HG02870 (cell line): ENCODE measurements around the gene ZBTB38.

ENCODE experiments used
- ATAC-seq: cut with Tn5 transposase; IDR thresholded peaks from one replicate; pipeline ENCODE4 v1.9.1; 2021; ENCODE audit warnings: mild to moderate bottlenecking, moderate library complexity; ENCODE audit not compliant: unreplicated experiment

Gene ZBTB38

DNA sequence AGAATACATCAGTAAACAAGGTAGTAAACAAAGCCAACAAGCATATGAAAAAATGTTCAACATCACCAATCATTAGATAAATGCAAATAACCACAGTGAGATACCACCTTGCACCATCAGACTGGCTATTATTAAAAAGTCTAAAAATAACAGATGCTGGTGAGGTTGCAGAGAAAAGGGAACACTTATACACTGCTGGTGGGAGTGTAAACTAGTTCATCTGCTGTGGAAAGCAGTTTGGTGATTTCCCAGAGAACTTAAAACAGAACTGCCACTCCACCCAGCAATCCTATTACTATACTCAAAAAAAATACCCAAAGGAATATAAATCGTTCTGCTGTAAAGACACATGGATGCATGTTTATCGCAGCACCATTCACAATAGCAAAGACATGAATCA is 30.3 kb upstream of the ZBTB38 start:
- ATAC-seq: no peak

DNA sequence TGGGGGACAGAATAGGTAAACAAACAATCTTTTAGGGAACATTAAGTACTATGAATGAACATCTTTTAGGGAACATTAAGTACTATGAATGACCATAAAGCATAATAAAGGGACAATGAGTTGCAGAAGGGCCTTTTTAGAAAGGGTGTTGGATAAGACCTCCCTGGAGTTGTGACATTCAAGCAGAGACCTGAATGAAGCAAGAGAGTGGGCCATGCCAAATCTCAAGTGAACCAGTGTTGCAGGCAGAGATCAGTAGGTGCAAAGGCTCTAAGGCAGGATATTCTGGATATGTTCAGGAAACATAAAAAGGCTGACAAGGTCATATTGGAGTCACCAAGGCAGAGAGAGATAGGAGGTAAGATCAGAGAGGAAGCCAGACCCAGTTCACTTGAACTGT is 29.4 kb upstream of the ZBTB38 start:
- no peak for ATAC-seq

DNA sequence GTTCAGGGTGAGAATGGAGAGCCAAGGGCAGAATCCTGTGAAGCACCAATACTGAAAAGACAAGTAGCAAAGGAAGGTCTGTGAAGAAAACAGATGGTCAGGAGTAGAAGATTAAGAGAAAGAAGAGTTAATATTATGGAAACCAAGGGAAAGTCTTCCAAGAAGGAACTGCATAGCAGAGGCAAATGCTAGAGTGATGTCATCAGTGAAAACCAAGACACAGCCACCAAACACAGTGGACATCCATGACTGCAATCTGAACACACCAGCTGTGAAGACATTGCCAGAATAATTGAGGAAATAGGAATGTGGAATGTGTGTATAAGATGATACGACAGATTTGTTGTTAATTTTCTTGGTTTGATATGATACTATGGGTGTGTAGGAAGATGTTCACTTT is 26.8 kb upstream of the ZBTB38 start:
- ATAC-seq: no peak

DNA sequence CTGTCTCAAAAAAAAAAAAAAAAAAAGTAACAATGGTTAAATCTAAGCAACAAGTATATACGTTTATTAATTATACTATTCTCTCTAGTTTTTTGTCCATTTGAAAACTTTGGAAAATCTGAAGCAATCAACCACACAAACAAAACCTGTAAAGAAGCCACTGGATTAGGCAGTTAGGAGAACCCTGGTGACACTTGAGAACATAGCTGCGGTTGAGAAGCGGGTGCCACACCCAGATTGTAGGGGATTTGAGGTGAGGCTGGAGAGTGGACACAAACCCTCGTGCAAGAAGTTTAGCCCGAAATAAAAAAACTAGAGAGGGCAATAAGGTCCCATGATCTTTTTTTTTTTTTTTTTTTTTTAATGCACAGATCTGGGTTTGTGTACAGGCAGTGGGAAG is 25.9 kb upstream of the ZBTB38 start:
- no peak for ATAC-seq

DNA sequence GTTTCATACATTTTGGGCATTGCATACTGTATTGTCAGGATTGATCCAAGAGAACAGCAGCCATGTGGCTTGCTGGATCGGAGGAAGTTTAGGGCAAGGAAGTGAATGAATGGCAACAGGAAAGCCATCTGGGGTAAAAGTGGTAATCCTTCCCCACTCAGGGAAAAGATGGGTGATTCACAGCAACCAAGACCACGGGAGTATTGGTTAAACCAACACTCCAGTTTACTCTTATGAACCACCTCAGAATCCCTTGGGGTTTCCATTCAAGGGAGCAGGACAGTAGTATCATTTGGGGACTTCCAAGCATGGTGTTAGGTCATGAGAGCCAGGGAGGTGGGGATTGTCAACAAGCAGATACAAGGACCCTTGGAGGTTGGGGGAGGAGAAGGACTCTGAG is 25.2 kb upstream of the ZBTB38 start:
- ATAC-seq: no peak

DNA sequence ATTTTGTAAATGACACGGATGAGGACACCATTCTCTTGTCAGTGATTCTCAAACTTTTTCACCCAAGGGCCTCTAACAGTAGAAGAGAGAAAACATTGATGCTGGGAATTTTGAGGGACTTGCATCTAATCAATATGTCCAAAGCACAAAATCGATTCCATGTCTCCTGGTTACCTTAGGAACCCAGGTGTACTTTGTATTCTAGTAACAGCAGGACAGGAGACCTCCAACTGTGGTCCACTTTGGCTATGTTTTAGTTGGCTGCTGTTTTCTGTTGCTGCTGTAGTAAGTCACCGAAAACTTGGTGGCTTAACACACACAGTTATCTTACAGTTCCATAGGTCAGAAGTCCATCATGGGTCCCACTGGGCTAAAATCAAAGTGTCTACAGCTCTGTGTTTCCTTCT is 24.4 kb upstream of the ZBTB38 start:
- no peak for ATAC-seq

DNA sequence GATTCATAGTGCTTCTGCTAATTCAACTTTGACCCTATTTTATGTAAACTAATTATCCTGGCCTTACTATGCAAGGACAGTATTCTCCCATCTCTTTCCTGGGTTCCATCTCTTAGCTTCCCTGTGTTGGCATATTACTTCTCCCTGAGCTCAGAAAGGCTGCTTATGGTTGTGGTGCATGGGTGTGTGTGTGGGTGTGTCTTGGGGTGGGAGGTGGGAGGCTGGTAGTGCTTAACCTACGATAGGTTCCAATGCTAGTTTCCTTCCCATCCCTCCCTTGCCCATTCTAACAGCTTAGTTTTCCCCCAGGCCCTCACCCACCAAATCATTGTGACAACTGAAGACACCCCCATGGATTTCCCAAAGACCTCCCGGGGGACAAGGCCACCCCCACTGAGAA is 22.8 kb upstream of the ZBTB38 start:
- ATAC-seq: no peak

DNA sequence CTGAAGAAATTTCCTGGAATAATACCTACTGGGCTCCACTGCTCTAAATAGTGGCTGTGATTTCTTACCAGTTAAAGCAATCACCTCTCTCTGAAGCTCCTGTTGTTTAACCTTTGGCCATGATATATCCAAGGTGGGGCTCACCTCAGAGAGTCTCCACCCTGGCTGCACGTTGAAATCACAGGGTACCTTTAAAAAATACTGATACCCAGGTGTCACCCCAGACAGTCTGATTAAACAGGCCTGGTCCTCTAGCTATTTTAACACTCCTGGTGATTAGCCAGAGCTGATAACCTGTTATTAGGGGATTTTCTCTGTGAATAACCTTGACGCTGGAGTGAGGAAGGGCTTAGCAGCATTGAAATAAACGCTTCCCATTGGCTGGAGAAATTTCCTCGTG is 22.3 kb upstream of the ZBTB38 start:
- no peak for ATAC-seq

DNA sequence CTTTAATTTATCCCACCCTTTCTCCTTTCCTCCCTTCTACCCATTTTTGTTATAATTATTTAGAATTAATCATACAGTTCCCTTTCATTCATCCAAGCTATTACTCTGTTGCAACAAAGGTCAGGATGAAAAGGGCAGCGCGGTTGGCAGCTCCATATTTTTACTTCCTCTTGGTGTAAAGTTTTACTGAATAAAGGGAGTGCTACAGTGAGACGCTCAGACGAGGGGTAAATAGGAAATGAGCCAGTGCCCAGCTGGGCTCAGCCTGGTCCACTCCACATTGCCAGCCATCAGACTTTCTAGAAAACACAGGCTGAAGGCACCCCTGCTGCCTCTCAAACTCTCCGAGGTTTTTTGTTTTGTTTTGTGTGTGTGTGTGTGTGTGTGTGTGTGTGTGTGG is 21.9 kb upstream of the ZBTB38 start:
- ATAC-seq: no peak

DNA sequence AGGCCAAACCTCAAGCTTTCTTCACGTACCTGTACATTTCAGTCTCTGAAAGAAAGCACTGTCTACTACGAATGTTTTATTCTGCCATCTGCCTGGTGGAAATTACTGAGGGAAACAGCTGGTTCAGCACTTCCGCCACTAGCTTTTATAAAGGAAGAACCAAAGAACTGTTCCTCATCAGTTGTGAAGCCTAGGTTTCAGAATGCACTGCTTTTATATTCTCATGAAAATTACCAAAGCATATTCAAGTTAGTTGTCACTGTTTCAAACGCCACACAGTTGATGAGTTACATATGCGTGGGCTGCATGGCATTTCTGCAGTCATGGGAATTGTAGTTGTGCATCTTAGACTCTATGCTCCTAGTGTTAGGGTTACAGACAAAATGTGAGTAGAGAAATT is 21.5 kb upstream of the ZBTB38 start:
- no peak for ATAC-seq

DNA sequence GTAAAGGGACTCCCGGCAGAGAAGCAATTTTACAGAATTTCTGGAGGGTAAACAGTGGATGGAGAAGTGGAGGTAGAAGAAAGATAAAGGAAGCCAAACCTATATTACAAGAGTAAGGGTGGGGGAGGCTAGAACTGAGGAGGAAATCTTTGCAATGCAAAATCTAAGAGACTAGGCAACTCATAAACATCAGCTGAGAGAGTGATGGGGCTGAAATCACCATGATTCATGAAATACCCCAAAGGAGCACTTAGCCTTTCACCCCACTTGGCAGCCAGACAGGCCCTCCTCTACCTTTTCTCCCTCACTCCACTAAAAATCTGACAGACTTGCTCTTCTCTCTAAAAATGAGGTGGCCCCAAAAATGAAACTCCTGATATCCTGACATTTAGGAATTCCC is 19.5 kb upstream of the ZBTB38 start:
- ATAC-seq: no peak

DNA sequence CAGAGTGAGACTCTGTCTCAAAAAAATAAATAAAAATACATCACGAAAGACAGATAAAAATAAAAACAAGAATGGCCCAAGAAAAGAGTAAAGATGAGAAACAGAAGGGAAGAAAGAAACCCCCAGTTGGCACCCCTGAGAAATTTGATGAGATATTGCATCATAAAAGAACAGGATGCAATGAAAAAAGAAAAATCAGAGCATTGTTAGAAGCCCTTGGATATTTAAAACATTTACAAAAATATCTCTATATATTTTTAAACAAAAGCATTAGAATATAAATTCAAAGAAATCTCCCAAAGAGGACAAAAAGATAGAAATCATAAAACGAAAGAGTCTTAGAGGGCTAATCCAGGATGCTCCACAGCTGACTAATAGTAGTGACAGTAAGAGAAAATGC is 18.6 kb upstream of the ZBTB38 start:
- no peak for ATAC-seq

DNA sequence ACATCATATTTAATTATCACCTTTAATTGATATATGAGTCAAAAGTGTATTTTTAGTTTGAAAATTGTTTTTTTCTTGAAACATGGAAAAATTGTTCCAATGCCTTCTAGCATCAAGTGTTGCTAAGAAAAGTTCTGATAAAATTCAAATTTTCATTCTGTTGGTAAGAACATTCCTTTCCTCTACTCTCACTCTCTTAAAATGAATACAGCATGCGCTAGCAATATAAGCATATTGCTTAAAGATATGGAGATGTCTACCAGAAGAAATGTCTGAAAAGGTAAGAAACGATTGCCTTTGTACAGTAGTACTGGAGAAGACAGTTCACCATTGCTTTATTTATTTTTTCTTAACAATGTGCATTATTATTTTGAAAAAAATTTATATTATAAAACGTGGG is 17.6 kb upstream of the ZBTB38 start:
- no peak for ATAC-seq

DNA sequence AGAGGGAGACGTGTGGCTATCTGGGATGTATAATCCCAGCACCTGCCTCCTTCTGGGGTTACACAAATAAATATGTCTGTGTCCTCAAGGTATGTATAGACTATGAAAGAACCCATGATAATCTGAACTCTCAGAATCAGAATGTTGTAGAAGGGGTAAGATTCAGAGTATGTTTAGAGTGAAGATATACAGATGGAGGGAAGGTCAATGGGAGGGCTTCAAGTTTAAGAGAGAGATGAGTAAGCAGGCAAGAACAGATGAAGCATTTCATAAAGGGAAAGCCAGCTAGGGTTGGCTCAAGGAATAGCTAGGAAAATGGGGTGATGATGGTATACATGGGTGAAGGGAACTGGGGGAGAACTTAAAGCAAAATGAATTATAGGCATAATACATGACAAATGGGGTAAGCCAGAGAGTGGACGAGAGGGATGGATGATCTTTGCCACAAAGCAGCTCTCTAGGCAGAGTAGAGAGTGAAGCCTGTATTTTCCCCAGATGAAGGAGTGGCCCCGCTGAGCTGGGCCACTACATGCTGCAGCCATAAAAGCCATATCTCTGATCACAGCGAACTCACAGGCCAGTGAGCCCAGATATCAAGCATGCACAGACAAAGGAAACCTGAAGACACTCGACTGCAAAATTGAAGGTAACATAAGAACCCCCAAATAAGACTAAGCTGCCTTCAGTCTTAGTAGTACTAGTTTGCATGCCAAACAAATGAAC is 15.9 kb upstream of the ZBTB38 start:
- no peak for ATAC-seq

DNA sequence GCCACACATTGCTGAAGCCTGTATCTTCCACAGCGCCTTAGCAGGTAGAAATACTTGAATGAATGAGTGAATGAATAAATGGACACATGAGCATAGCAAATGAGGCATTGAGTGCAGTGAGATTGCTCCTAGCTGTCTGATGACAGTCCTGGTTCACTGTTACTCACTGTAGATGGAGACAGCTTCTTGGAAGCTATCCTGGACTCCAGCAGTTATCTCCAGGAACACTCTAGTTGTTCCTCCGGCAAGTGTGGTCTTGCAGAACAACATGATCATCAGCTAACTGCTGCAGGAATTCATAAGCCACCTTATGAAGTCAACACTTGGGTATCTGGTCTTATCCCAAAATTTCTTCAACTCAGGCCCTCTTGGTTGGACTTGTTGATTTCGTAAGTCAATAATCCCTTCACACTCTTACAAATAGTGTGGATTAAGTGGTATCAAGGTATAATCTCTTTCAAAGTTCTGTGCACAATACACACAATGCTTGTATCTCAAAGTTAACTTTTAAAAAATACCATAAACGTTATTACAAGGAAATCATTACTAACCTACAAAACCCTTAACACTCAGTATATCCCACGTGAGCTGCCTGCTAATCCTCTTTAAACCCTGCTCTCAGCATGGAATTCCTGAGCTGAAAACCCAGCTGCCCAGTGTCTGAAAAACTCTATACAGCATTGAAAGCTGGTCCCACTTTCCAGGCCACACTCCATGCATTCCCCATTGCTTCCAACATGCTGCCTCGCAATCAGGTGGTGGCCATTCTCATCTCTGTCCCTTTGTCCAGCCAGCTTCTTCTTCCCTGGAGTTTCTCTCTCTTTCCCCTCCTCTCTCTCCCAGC is 14.4 kb upstream of the ZBTB38 start:
- no peak for ATAC-seq

DNA sequence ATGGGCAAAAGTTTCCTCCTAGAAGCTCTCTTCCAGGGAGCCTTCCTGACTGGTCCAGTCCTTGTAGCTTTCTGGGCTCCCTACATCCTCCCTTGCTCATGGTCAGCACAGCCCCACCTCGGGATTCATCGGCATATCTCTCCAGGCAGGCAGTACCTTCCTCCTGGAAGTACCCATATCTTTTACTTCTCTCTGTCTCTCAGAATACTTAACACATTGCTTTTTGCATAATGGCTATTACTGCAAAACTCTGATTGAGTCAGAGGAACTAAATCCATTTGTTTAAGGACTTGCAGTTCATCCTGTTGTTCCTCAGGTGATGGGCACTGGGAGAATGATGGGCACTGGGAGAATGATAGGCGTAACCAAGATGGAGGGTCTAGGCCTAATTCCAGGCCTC is 13.8 kb upstream of the ZBTB38 start:
- ATAC-seq: no peak

DNA sequence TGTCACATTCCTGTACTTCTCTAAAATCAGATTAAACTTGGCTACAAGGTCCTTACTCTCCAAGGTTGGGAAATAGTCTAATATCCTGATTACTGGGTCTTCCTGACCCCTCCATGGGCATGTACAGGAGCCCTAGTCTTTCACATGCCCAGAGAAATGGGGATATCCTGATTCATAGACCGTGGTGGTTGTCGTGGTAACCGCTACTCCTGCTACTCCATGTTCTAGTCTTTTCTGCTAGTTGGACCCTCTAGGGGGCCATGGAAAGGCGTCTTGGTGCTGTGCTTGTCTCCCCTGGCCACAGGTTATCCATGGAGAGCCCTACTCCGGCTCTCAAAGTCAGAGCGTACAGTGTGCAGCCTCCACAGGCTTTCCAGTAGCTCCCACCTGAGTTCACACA is 13.1 kb upstream of the ZBTB38 start:
- no peak for ATAC-seq

DNA sequence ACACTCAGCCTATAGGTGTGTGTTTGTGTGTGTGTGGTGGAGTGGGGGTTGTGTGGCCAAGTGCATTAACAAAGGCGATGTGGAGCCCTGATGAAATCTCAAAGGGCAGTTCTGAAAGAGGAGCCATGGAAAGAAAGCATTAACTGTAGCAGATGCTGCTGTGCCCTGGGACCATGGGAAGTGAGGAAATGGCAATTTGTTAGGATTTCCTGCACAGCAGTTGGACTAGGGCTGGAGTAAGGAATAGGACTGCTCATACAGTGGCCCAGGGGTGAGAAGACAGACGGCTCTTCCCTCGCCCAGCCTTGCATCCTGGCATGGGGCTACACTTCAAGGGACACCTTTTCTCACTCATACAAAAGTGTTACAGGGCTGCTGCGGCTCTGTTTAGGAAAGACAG is 12.3 kb upstream of the ZBTB38 start:
- ATAC-seq: no peak

DNA sequence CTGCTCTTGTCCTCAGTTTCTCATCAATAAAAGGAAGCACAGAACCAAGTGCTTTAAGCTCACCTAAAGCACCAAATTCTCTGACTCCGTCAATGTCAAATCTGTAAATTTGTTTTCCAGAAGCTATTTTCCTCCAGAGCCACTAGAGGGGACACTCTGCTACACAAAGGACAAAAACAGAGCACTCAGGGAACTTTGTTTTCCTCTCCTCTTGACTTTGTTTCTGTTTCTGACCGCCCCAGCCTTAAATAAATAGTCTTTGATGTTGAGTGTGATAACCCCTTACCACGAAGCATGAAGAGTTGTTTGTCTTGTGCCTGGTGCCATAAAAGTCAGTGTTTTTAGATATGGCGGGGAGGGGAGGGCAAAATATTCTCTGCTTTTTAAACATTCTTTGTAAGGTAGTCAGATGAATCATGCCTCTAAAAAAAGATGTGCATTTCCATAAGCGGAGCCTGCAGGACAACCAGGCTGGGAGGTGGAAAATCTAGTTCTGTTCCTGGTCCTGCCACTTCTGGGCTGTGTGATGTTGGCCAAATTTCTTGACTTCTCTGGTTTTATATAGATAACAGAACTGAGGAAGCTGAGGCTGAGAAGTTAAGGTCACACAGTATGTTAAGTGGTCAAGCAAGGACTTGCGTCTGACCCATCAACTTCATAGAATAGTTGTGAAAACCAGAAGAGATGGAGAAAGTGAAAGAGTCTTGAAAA is 7.3 kb upstream of the ZBTB38 start:
- peak; percentile 61 for ATAC-seq

DNA sequence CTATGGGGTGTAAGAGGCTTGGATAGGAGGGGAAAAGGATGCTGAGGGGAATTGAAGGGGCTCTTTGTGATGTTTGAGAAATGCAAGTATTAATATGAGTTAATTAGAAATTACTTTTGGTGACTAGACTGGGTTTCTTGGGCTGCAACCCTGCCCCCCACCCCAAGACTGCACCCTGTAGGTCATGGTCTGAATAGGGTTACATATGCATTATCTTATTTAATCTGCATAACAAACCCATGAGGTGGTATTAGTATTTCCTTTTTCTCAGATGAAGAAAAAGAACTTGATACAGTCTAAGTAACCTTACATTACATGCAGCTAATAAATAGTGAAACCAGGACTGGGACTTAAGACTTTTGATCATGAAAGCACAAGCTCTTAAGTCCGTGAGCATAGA is 5.6 kb upstream of the ZBTB38 start:
- ATAC-seq: no peak

DNA sequence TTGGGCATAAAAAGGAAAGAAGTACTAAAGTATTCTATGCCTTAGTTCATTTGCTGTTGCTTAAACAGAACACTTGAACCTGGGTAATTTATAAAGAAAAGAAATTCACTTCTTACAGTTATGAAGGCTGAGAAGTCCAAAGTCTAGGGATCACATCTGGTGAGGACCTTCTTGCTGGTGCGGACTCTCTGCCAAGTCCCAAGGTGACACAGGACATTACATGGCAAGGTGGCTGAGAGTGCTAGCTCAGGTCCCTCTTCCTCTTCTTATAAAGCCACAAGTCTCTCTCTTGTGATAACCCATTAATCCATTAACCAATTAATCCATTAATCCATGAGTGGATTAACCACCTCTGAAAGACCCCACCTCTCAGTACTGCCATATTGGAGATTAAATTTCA is 3.1 kb upstream of the ZBTB38 start:
- ATAC-seq: no peak
